ENCODE results near the gene COL23A1.

Gene COL23A1

DNA sequence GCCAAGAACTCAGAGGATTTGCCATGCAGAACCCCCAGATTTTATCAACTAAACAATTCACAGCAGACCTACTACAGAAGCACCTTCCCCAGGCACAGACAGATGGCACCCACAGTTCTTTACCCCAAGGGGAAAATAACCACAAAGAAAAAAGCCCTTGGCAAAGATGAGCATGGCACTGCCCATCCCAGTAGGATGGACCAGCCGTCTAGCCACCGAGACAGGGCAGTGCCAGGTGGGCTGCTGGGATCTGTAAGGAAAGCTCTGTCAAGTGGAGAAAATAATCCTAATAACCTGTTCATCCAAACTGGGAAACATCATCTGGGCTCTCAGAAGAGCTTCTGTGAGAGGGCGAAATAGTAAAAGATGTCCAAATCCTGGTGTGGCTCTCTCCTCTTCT, 130.0 kb downstream of the COL23A1 start:
- no peak for DNase-seq (ENCODE audit: low read depth in 2 of 2)

DNA sequence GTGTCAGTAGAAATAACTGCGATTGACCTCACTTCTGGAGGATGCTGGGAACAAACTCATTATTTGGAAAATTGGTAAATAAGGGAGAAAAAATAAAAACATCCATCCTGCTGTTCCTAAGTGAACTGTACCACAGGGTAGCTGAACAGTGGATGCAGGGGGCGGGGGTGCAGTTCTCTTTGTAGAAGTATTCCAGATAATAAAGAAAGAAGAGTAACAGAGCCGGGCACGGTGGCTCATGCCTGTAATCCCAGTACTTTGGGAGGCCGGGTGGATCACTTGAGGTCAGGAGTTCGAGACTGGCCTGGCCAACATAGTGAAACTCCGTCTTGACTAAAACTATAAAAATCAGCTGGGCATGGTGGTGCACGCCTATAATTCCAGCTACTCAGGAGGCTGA, 132.1 kb downstream of the COL23A1 start:
- no peak for DNase-seq (ENCODE audit: low read depth in 2 of 2)

DNA sequence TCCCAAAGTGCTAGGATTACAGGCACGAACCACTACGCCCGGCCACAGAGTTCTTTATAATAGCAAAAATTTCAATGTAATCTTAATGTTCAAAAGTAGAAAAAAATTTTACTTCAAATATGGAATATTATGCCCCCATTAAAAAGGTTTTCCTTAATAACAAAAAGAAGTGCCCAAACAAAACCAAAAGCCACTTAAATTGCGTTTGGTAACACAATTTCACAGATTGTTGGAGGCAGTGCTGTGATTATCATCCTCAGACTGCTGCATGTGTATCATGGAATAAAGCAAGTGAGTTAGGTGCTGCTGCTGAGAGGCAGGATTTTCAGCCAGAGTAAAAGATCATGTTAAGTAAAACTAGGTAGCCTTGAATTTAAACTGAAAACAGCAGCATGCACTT, 132.7 kb downstream of the COL23A1 start:
- DNase-seq (ENCODE audit: low read depth in 2 of 2) = no peak

DNA sequence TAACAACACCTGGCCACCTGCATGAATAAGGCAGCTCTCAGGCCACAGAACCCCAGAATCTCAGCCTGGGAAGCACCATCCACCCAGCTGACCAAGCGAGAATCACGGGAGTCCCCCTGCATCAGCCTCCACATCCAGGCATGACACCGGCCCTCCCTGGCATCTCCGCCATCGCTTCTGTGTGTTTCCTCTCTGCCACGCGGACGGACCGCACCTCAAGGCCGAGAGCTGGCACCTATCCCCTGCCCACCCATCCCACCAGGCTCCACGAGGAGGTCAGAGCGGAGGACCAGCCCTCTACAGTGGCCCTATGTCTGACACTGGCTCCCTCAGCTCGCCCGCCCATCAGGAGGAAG, 134.7 kb downstream of the COL23A1 start:
- no peak for DNase-seq (ENCODE audit: low read depth in 2 of 2)

DNA sequence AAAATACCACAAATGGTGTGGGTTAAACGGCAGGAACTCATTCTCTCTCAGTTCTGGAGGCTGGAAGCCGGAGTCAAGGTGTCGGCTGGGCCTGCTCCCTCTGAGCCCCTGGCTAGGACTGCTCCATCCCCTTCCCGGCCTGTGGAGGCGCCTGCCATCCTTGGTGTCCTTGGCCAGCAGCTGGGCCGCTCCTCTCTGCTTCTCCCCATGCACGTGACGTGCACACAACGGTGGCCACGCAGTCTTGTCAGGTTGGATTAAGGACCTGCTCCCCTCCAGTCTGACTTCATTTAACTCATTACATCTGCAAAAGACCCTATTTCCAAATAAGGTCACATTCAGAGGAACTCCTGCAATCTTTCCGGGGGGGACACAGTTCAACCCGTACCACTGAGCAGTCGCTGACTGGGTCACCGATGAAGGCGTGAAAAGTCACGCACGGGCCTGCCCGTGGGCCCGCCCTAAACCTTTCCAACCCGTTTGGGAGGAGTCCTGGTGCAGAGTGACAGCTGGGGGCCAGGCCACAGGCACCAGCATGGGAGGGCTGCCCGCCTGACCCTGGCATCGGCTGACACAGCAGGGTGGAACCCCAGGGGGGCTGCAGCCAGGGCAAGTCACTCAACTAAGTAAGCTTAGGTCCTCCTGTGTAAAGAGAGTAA, 135.2 kb downstream of the COL23A1 start:
- DNase-seq (ENCODE audit: low read depth in 2 of 2) = no peak

DNA sequence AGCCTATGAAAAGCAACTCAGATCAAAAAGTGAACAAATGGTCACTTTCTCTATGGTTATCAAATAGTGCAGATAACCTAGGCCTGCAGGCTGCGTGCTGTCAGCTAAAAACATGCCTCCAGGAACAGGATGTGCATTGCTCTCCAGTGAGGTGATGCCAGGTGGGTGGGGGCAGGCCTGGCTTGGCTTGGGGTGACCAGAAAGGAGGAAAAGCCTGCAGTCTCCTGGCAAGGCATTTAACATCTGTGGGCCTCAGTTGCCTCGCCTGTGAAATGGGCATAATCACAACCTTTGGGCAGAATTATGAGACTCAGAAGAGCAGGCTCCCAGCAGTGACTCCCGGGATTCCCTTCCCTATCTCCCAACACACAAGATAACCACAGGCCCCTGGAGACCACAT, 135.9 kb downstream of the COL23A1 start:
- no peak for DNase-seq (ENCODE audit: low read depth in 2 of 2)

DNA sequence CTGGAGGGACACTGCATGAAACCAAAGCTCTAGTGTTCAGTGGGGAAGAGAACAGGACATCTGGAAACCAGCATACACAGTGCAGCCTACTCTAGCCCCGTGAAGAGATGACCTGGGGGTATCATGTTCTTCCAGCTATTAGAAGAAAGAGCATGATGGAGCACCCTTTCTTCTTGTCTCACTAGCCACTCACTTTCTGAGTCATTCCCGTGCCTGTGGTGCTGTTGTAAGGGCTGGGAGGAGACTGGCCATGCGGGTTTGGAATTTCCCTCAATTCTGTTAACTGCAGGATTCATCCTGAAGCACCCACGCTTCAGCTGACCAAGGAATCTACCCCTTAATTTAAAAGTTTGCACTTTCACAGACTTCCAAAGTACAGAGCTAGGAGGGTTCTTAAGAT, 137.0 kb downstream of the COL23A1 start:
- DNase-seq (ENCODE audit: low read depth in 2 of 2) = no peak

DNA sequence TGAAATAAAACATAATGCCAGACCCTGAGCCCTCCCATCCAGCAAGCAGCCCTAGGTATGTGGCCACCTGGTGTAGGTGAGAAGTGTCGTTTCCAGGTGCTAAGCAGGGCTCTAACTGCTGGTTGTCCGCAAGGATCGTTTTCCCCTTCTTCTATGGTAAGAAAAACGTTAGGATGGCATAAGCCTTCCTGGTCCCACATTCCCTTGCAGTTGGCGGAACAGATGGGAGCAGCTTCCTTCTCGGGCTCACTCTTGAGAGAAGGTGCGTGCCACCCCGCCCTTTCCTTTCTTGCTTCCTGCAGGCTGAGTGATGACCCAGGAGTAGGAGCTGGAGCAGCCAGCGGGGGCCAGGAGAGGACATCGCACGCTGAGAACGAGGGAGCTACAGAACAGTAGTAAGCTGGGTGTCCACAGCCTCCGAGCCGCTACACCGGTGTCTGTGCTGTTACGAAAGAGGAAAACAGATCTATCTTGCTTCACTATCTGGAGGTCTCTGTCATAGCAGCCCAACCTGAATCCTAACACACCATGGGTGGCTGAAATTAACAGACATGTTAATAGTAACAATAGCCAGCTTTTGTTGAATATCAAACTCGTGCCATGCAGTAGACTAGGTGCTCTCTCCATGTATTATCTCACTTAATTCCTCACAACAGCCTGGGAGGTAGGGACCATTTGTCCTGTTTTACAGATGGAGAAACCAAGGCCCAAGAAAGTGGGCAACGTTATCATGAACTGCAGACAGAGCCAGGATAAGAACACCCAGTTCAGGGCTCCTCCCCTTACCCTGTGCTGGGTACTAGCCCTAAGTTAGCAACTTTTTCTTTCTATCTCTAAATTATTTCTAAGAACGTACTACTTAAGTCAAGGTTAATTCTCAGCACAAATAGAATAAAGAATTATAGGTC, 139.8 kb downstream of the COL23A1 start:
- no peak for DNase-seq (ENCODE audit: low read depth in 2 of 2)

DNA sequence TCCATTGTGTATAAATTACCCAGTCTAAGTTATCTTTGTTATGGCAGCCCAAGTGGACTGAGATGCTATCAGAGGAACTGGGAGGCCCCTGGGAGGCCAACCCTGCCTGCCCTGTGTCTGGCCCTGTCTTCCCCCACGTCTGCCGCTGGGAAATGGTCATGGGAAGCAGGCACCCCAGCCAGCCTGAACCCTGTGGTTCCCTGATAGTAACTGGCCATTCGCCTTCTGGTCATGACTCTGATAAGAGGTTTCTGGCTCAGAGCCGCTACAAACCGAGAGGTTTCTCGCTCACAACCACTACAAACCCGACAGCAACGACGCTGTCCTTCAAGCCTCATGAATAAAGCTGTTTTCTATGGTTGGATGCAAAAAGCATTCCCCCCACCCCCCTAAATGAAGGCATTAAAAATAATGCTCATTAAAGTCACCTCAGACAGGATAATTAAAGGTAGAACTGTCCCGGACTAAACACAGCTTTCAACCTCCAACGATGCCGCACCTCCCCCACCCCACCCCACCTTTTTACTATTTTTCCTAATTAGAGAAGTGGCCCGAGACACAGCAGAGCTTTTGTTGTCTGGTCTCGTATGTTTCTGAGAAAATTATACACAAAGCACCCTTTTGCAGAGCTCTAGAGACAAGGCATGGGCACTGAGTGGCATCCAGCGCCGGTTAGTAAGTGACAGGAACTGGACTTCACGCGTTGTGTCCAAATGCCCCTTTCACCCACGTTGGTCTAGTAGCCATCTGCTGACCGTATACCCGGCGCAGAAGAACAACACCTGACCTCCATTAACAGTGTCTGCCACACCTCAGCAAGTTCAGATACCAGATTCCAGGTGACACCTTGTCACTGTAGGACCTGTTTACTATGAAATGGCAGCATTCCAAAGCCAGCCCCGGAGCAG, 140.8 kb downstream of the COL23A1 start:
- no peak for DNase-seq (ENCODE audit: low read depth in 2 of 2)

DNA sequence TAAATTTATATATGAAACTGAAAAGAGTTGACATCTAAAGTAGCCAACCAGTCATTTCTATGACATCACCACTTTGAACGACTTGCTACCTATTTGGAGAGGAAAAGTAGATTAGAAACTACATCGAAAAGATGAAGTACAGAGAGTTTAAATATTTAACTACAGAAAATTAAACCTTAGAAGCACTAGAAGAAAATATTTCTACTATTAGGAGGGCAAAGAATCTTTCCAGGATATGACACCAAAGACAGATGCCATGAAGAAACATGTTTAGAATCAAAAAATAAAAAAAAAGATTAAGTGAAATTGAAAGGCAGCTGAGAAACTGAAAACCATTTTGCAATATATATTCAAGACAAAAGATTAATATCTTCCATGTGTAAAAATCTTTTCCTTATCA, 144.7 kb downstream of the COL23A1 start:
- no peak for DNase-seq (ENCODE audit: low read depth in 2 of 2)

DNA sequence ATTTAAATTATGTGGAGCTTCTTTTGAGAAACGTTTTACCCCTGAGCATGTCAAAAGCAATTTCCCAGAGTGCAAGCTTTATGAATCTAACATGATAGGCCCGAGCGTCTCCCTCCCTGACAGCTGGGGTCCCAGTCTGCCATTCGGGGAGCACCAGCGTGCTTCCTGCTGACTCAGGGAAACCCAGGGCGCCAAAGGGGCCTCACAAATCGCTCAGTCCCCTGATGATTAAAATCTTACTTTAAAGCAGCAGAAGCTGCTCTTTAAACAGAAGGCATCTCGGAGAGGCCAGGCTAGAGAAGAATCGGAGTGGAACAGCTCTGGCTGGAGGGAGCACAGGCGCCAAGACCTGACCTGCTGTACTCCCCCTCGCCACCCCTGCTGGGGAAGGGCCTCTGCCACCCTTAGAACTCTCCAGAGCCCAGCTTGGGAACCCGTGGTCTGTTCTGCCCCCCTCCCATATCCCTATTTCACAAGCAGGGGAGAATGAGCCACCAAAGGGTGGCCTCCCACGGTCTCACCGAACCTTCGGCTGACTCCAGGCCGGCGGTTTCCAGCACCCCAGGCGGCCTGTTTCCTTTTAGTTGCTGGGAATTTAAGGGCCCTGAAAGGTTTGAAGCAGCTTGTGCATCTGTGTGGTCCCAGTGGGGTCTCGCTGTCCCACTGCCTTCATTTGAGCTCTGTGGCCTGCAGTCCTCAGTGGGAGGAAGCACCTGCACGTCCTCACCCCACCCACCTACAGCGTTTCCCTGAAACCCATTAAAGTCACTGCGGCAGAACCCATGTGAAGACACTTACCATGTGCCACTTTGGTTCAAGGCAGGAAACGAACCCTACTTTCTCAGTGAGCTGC, 147.6 kb downstream of the COL23A1 start:
- DNase-seq (ENCODE audit: low read depth in 2 of 2) = no peak

DNA sequence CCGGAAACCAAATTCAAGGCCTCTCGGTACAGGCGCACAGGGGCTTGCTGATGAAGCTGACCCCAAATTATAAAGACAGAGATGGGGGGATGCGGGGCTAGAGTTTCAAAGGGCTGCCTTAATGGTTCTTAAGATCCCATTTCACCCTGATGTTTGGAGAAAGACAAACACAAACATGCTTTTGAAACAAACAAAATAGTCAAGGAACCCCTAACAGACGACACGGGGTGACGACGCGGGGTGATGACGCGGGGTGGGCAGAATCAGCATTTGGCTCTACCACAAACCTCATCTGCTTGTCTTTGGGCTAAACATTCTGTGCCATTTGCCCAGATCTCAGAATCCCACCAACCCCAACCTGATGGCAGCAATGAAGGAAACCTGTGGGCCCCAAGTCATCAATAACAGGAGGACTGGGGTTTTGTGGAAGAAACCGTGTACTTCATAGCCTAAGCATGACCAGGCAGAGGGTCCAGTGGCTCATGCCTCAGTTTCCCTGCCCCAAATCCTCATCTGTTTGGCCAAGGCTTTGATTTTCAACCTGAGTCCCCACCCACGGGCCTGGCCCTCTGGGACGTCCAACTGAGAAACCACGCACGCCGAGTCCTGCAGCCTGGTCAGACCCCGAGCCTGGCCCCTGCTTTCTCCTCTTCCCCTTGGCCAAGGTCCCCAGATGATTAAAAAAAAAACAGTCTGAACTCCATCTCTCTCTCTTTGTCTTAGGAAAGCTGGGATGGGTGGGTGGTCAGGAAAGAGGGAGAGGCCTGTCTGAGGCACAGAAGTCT, 148.5 kb downstream of the COL23A1 start:
- no peak for DNase-seq (ENCODE audit: low read depth in 2 of 2)

DNA sequence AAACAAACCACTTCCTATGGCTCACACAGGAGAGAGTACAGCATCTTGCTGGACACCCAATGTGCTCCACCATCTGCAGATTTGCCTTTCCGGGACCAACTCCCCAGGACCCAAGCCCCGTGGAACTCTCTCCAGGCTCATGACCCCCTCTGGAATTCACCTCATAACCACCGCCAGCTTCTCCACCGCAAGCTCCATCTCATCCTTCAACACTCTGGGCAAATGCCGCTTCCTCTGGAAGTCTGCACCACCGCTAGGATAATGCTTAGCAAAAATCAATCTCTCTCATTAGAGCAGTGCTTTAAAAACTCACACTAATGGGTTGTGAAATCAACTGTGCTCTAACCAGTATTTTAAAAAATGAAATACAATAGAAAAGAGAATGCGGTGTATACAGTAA, 150.0 kb downstream of the COL23A1 start:
- no peak for DNase-seq (ENCODE audit: low read depth in 2 of 2)

DNA sequence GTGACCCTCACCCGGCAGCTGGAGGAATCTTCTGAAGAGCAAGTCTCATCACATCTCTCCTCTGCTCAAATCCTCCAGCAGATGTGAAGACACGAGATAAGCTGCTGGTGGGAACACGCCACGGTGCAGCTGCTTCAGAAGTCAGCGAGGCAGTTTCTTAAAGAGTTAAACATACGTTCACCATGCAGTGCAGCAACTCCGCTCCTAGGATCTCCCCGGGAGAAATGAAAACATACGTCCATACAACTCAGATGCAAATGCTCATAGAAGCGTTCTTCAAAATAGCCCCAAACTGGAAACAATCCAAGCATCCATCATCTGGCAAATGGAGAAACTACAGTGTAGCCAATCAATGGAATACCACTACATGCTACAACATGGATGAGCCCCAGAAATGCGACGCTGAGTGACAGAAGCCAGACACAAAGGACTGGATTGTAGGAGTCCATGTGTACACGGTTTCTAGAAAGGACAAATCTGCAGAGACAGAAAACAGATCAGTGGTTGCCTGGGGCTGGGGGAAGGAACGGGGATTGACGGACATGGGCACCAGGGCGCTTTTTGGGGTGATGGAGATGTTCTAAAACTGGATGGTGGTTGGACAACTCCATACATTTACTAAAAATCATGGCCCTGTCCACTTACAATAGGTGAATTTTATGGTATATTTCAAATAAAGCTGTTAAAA, 150.6 kb downstream of the COL23A1 start:
- no peak for DNase-seq (ENCODE audit: low read depth in 2 of 2)

DNA sequence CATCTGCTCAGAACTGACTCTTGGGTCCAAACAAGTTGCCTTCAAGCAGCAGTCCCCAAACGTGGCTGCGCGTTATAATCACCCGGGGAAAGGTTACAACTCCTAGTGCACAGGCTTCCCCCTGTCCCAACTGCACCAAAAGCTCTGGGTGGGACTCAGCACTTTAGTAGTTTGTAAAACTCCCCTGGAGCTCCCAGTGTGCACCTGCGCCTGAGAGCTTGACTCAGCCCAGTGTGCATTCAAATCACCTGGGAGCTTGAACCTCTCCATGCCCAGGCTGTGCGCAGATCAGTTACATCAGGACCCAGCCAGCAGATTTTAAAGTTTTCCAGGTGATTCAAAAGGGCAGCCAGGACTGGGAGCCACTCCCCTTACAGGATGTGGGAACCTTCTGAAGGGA, 151.4 kb downstream of the COL23A1 start:
- DNase-seq (ENCODE audit: low read depth in 2 of 2) = no peak

DNA sequence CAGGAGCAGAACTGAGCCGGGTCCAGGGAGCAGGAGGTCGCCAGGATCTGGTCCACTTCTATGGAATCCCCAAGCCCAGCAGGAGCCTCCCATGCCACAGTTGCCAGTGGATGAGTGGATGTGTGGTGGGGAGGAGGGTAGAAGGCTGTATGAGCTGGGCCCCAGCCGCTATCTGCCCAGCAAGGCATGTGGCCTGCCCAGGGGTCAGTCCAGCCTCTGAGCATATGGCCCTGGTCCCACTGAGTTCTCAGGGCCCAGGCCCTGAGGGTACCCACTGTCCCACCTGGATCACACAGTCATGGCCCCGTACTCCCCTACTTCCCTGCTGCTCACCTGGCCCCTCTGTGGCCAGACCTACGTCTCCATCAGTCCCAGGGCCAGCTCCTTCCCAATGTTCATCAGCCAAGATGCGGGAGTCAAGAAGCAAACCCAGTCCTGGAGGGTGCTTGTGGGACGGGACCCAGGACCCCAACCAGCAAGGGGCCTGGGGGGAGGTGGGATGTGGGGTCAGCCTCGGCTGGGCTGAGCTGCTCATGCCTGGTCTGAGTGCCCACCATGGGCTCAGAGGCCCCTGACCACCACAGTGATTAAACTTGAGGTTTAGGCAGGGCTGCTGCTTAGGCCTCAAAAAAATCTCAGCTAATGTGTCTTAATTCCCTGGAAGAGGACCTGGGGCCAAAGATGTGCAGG, 152.7 kb downstream of the COL23A1 start:
- no peak for DNase-seq (ENCODE audit: low read depth in 2 of 2)

DNA sequence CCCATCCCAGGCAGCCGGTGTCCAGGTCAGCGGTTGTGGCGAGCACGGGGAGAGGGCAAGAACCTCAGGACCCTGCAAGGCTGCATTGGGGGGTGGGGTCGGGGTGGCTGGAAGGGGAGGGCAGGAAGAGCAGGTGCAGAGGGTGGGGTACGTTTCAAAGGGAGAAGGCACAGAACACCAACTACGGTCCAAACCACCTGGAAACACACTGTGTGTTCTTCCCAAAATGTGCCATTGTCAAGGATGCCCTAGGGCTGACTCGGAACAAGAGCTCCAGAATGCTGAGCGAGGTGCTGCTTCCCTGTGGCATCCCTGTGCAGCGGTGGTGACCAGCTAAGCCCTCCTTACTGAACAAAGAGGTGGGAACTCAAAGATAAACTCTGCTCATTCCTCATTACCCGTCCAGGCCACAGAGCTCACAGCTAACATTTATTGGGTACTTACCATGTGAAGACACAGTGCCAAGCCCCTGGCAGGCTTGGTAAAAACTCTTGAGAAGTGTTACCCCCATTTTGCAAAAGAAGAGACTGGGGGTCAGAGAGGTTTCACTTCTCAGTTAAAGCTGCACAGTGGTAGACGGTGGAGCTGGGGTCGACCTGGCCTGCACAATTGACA, 153.8 kb downstream of the COL23A1 start:
- no peak for DNase-seq (ENCODE audit: low read depth in 2 of 2)

DNA sequence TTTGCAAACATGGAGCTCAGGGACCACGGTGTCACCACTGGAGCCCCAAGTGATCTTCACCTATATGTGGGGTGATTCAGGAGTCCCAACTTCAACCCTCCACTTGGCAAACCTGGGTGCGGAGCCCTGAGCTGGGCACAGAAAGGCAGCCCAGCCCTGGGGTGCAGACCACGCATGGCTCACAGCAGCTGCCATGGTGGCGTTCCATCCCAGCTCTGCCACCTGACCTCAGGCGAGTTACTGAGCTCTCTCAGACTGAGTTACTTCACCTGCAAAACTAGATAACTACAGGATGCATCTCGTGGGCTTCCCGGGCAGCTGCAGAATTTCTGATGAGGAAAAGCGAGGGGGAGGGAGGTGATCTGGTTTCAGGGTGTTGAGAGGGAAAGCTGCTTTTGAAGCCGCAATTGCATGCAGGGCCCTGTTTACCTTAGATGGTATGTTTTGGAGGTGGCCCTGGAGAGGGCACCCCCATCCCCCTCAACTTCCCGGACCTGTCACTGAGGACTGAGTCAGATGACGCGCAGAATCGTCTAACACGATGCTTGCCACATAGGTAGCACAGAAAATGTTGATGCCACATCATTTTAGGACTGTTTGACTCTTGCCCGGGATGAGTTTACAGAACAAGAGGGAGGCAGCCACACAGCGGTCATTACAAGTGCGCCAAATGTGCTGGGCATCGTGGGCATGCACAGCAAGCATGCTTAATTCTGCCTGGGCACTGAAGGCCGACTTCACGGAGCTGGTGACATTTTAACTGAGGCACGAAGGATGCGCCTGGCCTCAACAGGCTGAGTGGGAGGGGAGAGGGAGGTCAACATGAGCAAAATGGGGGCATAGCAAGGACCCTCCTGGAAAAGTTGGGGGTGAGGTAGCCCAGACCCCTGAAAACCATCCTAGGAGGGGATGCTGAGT, 154.6 kb downstream of the COL23A1 start:
- DNase-seq (ENCODE audit: low read depth in 2 of 2) = no peak

Data from stimulated activated CD8-positive, alpha-beta memory T cell treated with anti-CD3 and anti-CD28 coated beads, Interleukin-15, amount 100 ng/mL, for 4 hours (primary cell).